Activated CD8-positive, alpha-beta T cell treated with anti-CD3 and anti-CD28 coated beads for 36 hours (primary cell): ENCODE results near the gene RAB40AL. TPM values are rescaled to one million over a fixed set of nuclear protein-coding genes. Genes with fewer than 3 reads are reported as not detected.

Experiments
- ATAC-seq: fragments of 200-7000 bp; cut with Tn5 transposase; one replicate; pipeline ENCODE4 v1.10.0; 2021; ENCODE audit warnings: mild to moderate bottlenecking, moderate library complexity
- CTCF ChIA-PET: fragments of 350-600 bp; sonication (Branson Sonifier 250); formaldehyde crosslinking; loops from one replicate; lab custom pipeline; 2021; ENCODE audit warnings: antibody characterized with exemption; lab: Charles Lee
- POLR2A ChIA-PET: fragments of 350-600 bp; sonication (Branson Sonifier 250); formaldehyde crosslinking; loops from one replicate; lab custom pipeline; 2021; ENCODE audit warnings: antibody characterized with exemption; lab: Charles Lee
- DNase-seq: peaks from one replicate; pipeline ENCODE4 v3.0.0-alpha.2; 2020
- H3K27ac Mint-ChIP-seq: one replicate; pipeline ENCODE4 v1.8.0; 2021; ENCODE audit warnings: mild to moderate bottlenecking, mixed read lengths
- H3K27me3 Mint-ChIP-seq: one replicate; pipeline ENCODE4 v1.8.0; 2021; ENCODE audit warnings: mixed read lengths
- H3K36me3 Mint-ChIP-seq: one replicate; pipeline ENCODE4 v1.8.0; 2021; ENCODE audit warnings: low read depth, mixed read lengths
- H3K4me1 Mint-ChIP-seq: one replicate; pipeline ENCODE4 v1.8.0; 2021; ENCODE audit warnings: low read depth, mixed read lengths
- H3K4me3 Mint-ChIP-seq: one replicate; pipeline ENCODE4 v1.8.0; 2021; ENCODE audit warnings: mild to moderate bottlenecking, moderate library complexity, mixed read lengths
- H3K9me3 Mint-ChIP-seq: one replicate; pipeline ENCODE4 v1.8.0; 2021; ENCODE audit warnings: mixed read lengths
- CTCF ChIP-seq: fragments of 200-600 bp; IDR thresholded peaks from one replicate; pipeline ENCODE4 v1.8.0; 2022; ENCODE audit warnings: antibody characterized with exemption, mild to moderate bottlenecking
- intact Hi-C: fragments of 100-400 bp; cut with micrococcal nuclease; formaldehyde crosslinking; loops from one replicate; pipeline ENCODE4 v1.10.0; 2022
- total RNA-seq, 2 experiments: library from RNA; stranded (reverse); gene quantifications; one replicate each; pipeline ENCODE4 v1.2.3, GENCODE V29; 2021

The RAB40AL gene
- total RNA-seq, 2 experiments from 2014 or later, result not detected

DNA sequence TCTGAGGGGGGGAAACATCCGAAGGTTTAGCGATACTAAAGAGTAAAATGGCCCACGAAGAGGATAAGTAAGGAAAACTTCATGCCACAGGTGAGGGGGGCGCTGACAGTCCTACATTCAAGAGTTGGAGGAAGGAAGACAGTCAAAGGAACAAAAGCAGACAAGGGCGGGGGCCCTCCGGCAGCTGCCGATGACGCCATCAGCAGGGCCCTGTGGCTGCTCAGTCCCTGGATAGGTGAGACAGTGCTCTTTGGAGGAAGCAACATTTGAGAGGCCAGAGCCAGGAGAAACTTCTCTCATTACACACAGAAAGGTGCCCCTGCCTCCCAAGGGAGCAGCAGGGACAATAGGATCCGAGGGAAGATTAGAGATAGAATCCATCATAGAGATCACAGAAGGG lies 41.5 kb downstream of the RAB40AL start:
- no peaks in the 10 kb centered on the region for H3K4me1 Mint-ChIP-seq

GRCh38 chrX:102979536-102979935 lies 42.5 kb downstream of the RAB40AL start:
- Mint-ChIP-seq H3K27ac (no peak overlapping the region), H3K4me3 (no peak overlapping the region), H3K27me3 (no peaks in the 10 kb centered on the region), H3K4me1 (no peaks in the 10 kb centered on the region), H3K36me3 (no peaks in the 10 kb centered on the region), H3K9me3 (no peaks in the 10 kb centered on the region)
- POLR2A ChIA-PET, result no interaction called here
- ATAC-seq (no peak), DNase-seq (no peak)
- intact Hi-C loops, result no loop called here
- CTCF ChIA-PET, result interaction anchor here (0.7 to 2.4 kb wide), 2 partner anchors 11 to 28 kb away, joined by 3 to 9 read pairs; no protein-coding TSS in a partner anchor
- TF ChIP-seq CTCF, result no peak

More for the DNA sequence above, 41.5 kb downstream of the RAB40AL start:
- Mint-ChIP-seq H3K36me3 (no peaks in the 10 kb centered on the region), H3K27me3 (no peaks in the 10 kb centered on the region), H3K27ac (no peak overlapping the region), H3K9me3 (no peaks in the 10 kb centered on the region), H3K4me3 (no peak overlapping the region)
- ATAC-seq (no peak), DNase-seq (no peak)
- CTCF ChIA-PET, result interaction anchor here (1.8 kb wide), 1 partner anchor 27 kb away, joined by 8 read pairs; no protein-coding TSS in a partner anchor
- intact Hi-C loops, result no loop called here
- no peak for TF ChIP-seq CTCF
- POLR2A ChIA-PET, result no interaction called here

DNA sequence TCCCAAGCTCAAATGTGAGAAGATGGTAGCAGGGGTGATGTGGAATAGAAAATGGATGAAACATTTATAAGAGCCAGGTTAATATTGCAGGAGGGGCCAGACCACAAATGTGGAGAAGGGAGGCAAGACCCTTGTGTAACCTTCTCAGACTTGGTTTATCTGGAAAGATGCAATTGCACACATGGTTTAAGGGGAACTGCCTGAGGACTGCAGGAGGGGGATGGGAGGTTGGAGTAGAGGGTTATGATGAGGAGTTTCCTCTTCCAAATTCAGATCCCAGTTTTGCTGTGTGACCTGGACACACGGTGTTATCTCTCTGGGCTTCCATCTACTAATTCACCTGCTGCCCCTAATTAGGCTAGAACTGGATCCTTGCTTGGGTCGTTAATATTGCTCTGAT lies 46.1 kb downstream of the RAB40AL start:
- CTCF ChIA-PET, result no interaction called here
- intact Hi-C loops, result no loop called here
- no peak for ATAC-seq

DNA sequence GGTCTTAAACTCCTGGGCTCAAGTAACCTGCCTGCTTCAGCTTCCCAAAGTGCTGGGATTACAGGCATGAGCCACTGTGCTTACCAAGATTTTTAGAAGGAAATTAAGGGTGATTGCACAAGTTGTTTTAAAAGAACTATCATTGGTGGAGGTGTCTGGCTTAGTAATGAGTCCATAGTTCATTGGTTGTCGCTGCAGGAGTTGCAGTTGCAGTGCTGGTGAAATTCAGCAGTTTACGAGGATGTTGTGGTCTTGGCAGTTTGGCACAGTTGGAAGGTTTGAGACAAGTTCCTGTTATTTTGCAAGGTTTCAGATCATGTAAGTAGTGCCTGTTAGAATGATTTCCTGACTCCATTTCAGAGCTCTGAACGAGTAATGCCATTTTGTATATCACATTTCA lies 48.1 kb downstream of the RAB40AL start:
- intact Hi-C loops, result no loop called here
- ATAC-seq (no peak), DNase-seq (no peak)
- no peaks in the 10 kb centered on the region for H3K4me1 Mint-ChIP-seq
- ChIA-PET POLR2A (no interaction called here), CTCF (no interaction called here)
- no peak for TF ChIP-seq CTCF
- no peaks in the 10 kb centered on the region for H3K9me3 Mint-ChIP-seq
- H3K4me3 Mint-ChIP-seq, result no peak overlapping the region
- no peak overlapping the region for H3K27ac Mint-ChIP-seq
- no peaks in the 10 kb centered on the region for H3K27me3 Mint-ChIP-seq
- H3K36me3 Mint-ChIP-seq, result no peaks in the 10 kb centered on the region

More for the DNA sequence above, 46.1 kb downstream of the RAB40AL start:
- Mint-ChIP-seq H3K36me3 (no peaks in the 10 kb centered on the region), H3K27me3 (no peaks in the 10 kb centered on the region), H3K4me1 (no peaks in the 10 kb centered on the region), H3K9me3 (no peaks in the 10 kb centered on the region), H3K4me3 (no peak overlapping the region), H3K27ac (no peak overlapping the region)
- no peak for TF ChIP-seq CTCF
- POLR2A ChIA-PET, result no interaction called here
- no peak for DNase-seq

Other genes starting within 250 kb of the RAB40AL start
- gene GPRASP2, start 224.8 kb upstream of the RAB40AL start, total RNA-seq, result under 1 TPM; 0.67 to 0.77 TPM
- gene GPRASP3, start 216.5 kb upstream of the RAB40AL start, total RNA-seq, result 1 to 10 TPM; 1.3 to 2.0 TPM
- gene BEX1, start 126.9 kb downstream of the RAB40AL start, total RNA-seq, result under 1 TPM; 0.38 to 0.56 TPM
- gene NXF3, start 155.9 kb downstream of the RAB40AL start, total RNA-seq, result not detected